ENCODE measurements around the gene MDP1. TPM values are rescaled to one million over a fixed set of nuclear protein-coding genes. Genes with fewer than 3 reads are reported as not detected.

MDP1 gene
- total RNA-seq, 1 experiment from 2014 or later, result 23.5 TPM

DNA sequence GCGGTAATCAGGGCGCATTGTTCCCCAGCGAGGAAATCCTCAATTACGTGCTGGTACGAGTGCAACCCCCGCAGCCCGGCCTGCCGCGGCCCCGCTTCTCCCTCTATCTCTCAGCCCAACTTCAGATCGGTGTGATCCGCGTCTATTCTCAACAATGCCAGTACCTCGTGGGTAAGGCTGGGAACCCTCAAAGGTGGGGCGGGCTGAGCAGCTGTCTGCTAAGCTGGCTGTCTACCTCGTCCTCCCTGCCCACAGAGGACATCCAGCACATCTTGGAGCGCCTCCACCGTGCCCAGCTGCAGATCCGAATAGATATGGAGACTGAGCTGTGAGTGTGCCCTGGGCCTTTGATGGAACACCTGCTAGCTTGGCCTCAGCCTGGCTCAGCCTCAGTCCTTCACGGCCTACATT is 43.0 kb downstream of the MDP1 start:
- no peak for DNase-seq (ENCODE audit: low read depth)

DNA sequence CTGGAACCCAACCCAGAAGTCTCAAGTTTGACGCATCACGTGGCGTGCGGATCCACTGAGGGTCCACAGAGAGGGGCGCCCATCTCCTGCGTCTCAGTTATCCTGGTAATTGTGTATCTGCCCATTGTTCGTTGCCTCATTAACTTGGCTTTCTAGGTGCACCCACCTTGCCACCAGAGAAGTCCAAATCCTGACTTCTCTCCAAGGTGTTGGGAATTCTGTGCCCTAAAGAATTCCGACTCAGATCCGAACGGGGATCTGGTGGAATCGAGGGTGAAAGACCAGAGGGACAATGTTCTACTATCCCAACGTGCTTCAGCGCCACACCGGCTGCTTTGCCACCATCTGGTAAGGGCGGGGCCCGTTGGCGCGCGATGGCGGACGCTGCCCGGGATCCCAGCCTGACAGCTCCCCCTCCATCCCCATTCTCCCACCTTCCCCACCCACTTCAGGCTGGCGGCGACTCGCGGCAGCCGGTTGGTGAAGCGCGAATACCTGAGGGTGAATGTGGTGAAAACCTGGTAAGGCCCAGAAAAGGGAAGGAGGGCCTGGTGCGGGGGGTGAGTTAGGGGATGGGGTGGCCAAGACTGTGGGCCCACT is 43.5 kb downstream of the MDP1 start:
- in situ Hi-C loops (cut with HindIII; ENCODE audit: low pct_unique_long_range_greater_than_20kb, low sequenced_read_pairs), result no loop called here
- DNase-seq (ENCODE audit: low read depth), result no peak

More for the DNA sequence above, 43.0 kb downstream of the MDP1 start:
- in situ Hi-C loops (cut with HindIII; ENCODE audit: low pct_unique_long_range_greater_than_20kb, low sequenced_read_pairs), result no loop called here

DNA sequence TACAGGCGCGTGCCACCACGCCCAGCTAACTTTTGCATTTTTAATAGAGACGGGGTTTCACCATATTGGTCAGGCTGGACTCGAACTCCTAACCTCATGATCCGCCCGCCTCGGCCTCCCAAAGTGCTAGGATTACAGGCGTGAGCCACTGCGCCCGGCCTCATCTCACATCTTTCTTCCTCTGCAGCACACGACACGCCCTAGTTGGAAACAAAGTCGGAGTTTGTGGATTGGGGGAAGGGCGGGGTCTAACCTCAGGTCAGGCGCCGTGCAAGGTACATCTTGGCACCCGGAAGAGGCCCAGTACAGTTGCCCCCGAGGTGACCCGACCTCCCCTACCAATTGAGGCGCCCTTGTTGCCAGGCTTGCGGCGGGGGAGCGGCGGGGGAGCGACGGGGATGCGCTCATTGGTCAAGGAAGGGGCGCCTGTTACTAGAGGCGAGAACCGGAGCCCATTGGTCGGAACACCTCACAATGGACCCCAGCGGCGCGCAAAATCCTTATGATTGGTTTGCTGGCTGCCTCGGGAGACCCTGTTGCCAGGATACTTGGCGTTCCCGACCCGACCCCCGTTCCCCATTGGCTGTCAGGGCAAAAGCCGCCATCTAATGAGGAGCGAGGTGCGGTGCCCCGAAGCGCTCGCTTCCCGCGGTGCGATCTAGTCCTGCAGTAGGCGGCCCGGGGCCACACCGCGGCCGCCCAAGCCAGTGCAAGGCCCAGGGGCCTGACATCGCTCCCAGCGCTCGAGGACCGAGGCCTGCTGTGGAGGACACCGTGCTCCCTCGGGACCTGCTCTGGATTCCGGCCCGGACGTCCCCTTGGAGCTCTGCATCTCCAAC is 44.2 kb downstream of the MDP1 start, which contains the start of gene REC8:
Gene REC8 (plus strand): TSS at position 659 of the 839 bp plus-strand sequence. CDS start 473 bp downstream, outside the sequence.
- in situ Hi-C loops (cut with HindIII; ENCODE audit: low pct_unique_long_range_greater_than_20kb, low sequenced_read_pairs), result no loop called here
- no peak for DNase-seq (ENCODE audit: low read depth)

DNA sequence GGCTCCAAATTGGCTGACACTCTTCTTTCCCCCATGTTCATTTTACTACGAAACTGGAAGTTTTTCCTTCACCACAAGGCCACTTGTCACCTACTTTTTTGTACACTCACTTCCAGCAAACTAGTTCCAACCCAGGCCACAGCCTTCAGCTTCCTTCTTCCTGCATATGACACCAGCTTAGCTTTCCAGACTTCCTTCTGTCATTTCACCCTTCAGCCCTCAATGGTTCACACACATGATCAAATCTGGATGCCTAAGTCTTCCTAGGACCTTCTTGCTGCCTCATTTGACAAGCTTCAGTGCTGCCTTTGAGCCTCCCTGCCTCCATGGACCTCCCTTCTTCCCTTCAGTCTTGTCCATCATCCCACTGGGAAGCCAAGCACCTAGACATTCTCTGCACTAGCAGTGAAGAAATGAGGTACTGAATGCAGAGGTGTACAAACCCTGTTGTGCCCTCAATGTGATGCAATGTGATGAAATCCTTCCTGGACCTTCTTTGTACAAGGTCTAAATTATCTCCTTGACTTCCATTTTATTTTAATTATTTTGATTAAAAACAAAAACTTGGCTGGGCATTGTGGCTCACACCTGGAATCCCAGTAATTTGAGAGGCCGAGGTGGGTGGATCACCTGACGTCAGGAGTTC is 48.3 kb downstream of the MDP1 start:
- in situ Hi-C loops (cut with HindIII; ENCODE audit: low pct_unique_long_range_greater_than_20kb, low sequenced_read_pairs), result no loop called here

DNA sequence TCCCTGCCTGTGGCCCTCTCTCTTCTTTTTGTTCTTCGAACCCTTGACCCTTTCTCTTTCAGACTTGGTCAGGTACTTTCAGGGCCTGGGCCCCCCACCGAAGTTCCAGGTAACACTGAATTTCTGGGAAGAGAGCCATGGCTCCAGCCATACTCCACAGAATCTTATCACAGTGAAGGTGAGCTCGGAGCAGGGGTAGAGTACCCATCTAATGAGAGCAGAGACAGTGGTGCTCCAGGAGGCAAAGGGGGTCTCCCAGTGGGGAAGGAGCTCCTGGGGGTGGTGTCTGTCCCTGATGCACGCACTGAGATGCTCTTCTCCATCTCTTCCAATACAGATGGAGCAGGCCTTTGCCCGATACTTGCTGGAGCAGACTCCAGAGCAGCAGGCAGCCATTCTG is 50.1 kb downstream of the MDP1 start:
- in situ Hi-C loops (cut with HindIII; ENCODE audit: low pct_unique_long_range_greater_than_20kb, low sequenced_read_pairs), result no loop called here
- no peak for DNase-seq (ENCODE audit: low read depth)

More for the DNA sequence above, 48.3 kb downstream of the MDP1 start:
- DNase-seq (ENCODE audit: low read depth), result no peak

DNA sequence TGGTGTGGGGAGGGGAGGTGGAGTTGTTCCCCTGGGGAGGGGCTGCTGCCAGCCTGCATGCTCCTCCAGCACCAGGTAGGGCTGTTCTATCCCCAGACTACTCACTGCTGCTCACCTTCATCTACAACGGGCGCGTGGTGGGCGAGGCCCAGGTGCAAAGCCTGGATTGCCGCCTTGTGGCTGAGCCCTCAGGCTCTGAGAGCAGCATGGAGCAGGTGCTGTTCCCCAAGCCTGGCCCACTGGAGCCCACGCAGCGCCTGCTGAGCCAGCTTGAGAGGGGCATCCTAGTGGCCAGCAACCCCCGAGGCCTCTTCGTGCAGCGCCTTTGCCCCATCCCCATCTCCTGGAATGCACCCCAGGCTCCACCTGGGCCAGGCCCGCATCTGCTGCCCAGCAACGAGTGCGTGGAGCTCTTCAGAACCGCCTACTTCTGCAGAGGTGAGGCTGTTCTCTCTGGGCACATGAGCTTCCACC is 51.3 kb downstream of the MDP1 start:
- in situ Hi-C loops (cut with HindIII; ENCODE audit: low pct_unique_long_range_greater_than_20kb, low sequenced_read_pairs), result no loop called here
- DNase-seq (ENCODE audit: low read depth), result no peak

Other genes with a start within 250 kb of the MDP1 start
- gene DHRS4L2, start 227.1 kb downstream of the MDP1 start, total RNA-seq (2014; rRNA removed; shearing (Covaris generic); ENCODE audit: low replicate concordance), result 15.3 and 32.1 TPM in 2 replicates
- gene CARMIL3, start 164.1 kb downstream of the MDP1 start, total RNA-seq (2014; rRNA removed; shearing (Covaris generic); ENCODE audit: low replicate concordance), result 0.26 TPM in 1 of 2 replicates, not detected in the other
- 0.07 TPM in 1 of 2 replicates, not detected in the other for gene CPNE6, start 144.5 kb downstream of the MDP1 start, total RNA-seq (2014; rRNA removed; shearing (Covaris generic); ENCODE audit: low replicate concordance)
- gene PCK2, start 121.8 kb downstream of the MDP1 start, total RNA-seq (2014; rRNA removed; shearing (Covaris generic); ENCODE audit: low replicate concordance), result 19.5 and 54.7 TPM in 2 replicates
- 47.4 and 117 TPM in 2 replicates for gene DCAF11, start 101.3 kb downstream of the MDP1 start, total RNA-seq (2014; rRNA removed; shearing (Covaris generic); ENCODE audit: low replicate concordance)
- gene NRL, start 101.1 kb downstream of the MDP1 start, total RNA-seq (2014; rRNA removed; shearing (Covaris generic); ENCODE audit: low replicate concordance), result 1.8 TPM in 1 of 2 replicates, not detected in the other
- not detected in 2 replicates for gene FITM1, start 85.4 kb downstream of the MDP1 start, total RNA-seq (2014; rRNA removed; shearing (Covaris generic); ENCODE audit: low replicate concordance)
- gene PSME1, start 79.9 kb downstream of the MDP1 start, total RNA-seq (2014; rRNA removed; shearing (Covaris generic); ENCODE audit: low replicate concordance), result 77.8 and 123 TPM in 2 replicates
- gene EMC9, start 74.5 kb downstream of the MDP1 start, total RNA-seq (2014; rRNA removed; shearing (Covaris generic); ENCODE audit: low replicate concordance), result 12.8 and 23.0 TPM in 2 replicates
- gene PSME2, start 69.5 kb downstream of the MDP1 start, total RNA-seq (2014; rRNA removed; shearing (Covaris generic); ENCODE audit: low replicate concordance), result 191 and 202 TPM in 2 replicates
- 46.1 and 48.9 TPM in 2 replicates for gene RNF31, start 68.6 kb downstream of the MDP1 start, total RNA-seq (2014; rRNA removed; shearing (Covaris generic); ENCODE audit: low replicate concordance)
- 29.9 and 36.1 TPM in 2 replicates for gene IRF9, start 54.8 kb downstream of the MDP1 start, total RNA-seq (2014; rRNA removed; shearing (Covaris generic); ENCODE audit: low replicate concordance)
- gene REC8, start 44.0 kb downstream of the MDP1 start, total RNA-seq (2014; rRNA removed; shearing (Covaris generic); ENCODE audit: low replicate concordance), result not detected in 2 replicates
- 25.7 and 32.7 TPM in 2 replicates for gene IPO4, start 27.2 kb downstream of the MDP1 start, total RNA-seq (2014; rRNA removed; shearing (Covaris generic); ENCODE audit: low replicate concordance)
- gene TM9SF1, start 20.6 kb downstream of the MDP1 start, total RNA-seq (2014; rRNA removed; shearing (Covaris generic); ENCODE audit: low replicate concordance), result 50.9 and 57.1 TPM in 2 replicates
- not detected in 2 replicates for gene TSSK4, start 10.4 kb downstream of the MDP1 start, total RNA-seq (2014; rRNA removed; shearing (Covaris generic); ENCODE audit: low replicate concordance)
- gene CHMP4A, start 2.6 kb downstream of the MDP1 start, total RNA-seq (2014; rRNA removed; shearing (Covaris generic); ENCODE audit: low replicate concordance), result 23.3 and 52.2 TPM in 2 replicates
- gene NEDD8, start 16.3 kb upstream of the MDP1 start, total RNA-seq (2014; rRNA removed; shearing (Covaris generic); ENCODE audit: low replicate concordance), result 129 and 160 TPM in 2 replicates
- gene GMPR2, start 16.9 kb upstream of the MDP1 start, total RNA-seq (2014; rRNA removed; shearing (Covaris generic); ENCODE audit: low replicate concordance), result 57.8 and 93.4 TPM in 2 replicates
- gene TINF2, start 26.6 kb upstream of the MDP1 start, total RNA-seq (2014; rRNA removed; shearing (Covaris generic); ENCODE audit: low replicate concordance), result 27.7 and 38.3 TPM in 2 replicates
- 0.44 TPM in 1 of 2 replicates, not detected in the other for gene TGM1, start 47.1 kb upstream of the MDP1 start, total RNA-seq (2014; rRNA removed; shearing (Covaris generic); ENCODE audit: low replicate concordance)
- gene RABGGTA, start 55.5 kb upstream of the MDP1 start, total RNA-seq (2014; rRNA removed; shearing (Covaris generic); ENCODE audit: low replicate concordance), result 10.3 and 12.9 TPM in 2 replicates
- gene DHRS1, start 83.7 kb upstream of the MDP1 start, total RNA-seq (2014; rRNA removed; shearing (Covaris generic); ENCODE audit: low replicate concordance), result 5.3 and 9.2 TPM in 2 replicates
- gene NOP9, start 83.8 kb upstream of the MDP1 start, total RNA-seq (2014; rRNA removed; shearing (Covaris generic); ENCODE audit: low replicate concordance), result 8.8 and 13.8 TPM in 2 replicates
- gene CIDEB, start 91.9 kb upstream of the MDP1 start, total RNA-seq (2014; rRNA removed; shearing (Covaris generic); ENCODE audit: low replicate concordance), result 1.0 and 6.8 TPM in 2 replicates
- gene LTB4R2, start 94.1 kb upstream of the MDP1 start, total RNA-seq (2014; rRNA removed; shearing (Covaris generic); ENCODE audit: low replicate concordance), result 0.98 TPM in 1 of 2 replicates, not detected in the other
- gene LTB4R, start 95.4 kb upstream of the MDP1 start, total RNA-seq (2014; rRNA removed; shearing (Covaris generic); ENCODE audit: low replicate concordance), result 0.12 and 2.7 TPM in 2 replicates
- not detected in 2 replicates for gene ADCY4, start 119.0 kb upstream of the MDP1 start, total RNA-seq (2014; rRNA removed; shearing (Covaris generic); ENCODE audit: low replicate concordance)
- gene RIPK3, start 123.9 kb upstream of the MDP1 start, total RNA-seq (2014; rRNA removed; shearing (Covaris generic); ENCODE audit: low replicate concordance), result not detected in 2 replicates
- not detected in 2 replicates for gene NFATC4, start 152.1 kb upstream of the MDP1 start, total RNA-seq (2014; rRNA removed; shearing (Covaris generic); ENCODE audit: low replicate concordance)
- gene NYNRIN, start 182.9 kb upstream of the MDP1 start, total RNA-seq (2014; rRNA removed; shearing (Covaris generic); ENCODE audit: low replicate concordance), result 0.03 TPM in 1 of 2 replicates, not detected in the other
- gene CBLN3, start 213.6 kb upstream of the MDP1 start, total RNA-seq (2014; rRNA removed; shearing (Covaris generic); ENCODE audit: low replicate concordance), result 0.81 and 2.2 TPM in 2 replicates
- 25.4 and 31.1 TPM in 2 replicates for gene KHNYN, start 213.9 kb upstream of the MDP1 start, total RNA-seq (2014; rRNA removed; shearing (Covaris generic); ENCODE audit: low replicate concordance)
- 17.2 and 31.0 TPM in 2 replicates for gene SDR39U1, start 226.7 kb upstream of the MDP1 start, total RNA-seq (2014; rRNA removed; shearing (Covaris generic); ENCODE audit: low replicate concordance)

All from Caki2 (cell line).